H1 (cell line): ENCODE data around the gene CLDN25. TPM values are rescaled to one million over a fixed set of nuclear protein-coding genes. Genes with fewer than 3 reads are reported as not detected.

Experiments used
- CTCF ChIA-PET: fragments of 300-600 bp; sonication (Branson Sonifier 250); formaldehyde crosslinking; loops from one replicate; lab custom pipeline; 2021; ENCODE audit not compliant: partially characterized antibody; lab: Charles Lee
- POLR2A ChIA-PET: fragments of 300-600 bp; sonication (Branson Sonifier 250); formaldehyde crosslinking; loops from one replicate; lab custom pipeline; 2021; ENCODE audit warnings: inconsistent platforms; ENCODE audit not compliant: partially characterized antibody; lab: Charles Lee
- DNase-seq, 2 experiments: peaks; one replicate each; pipeline versions ENCODE4 v3.0.0 to v3.0.0-alpha.2; 2010 to 2022; ENCODE audit warnings: low spot score in 2 of 2, low read depth in 1 of 2, mixed read lengths in 1 of 2
- FAIRE-seq: peaks from 2 replicates; lab custom pipeline; 2011; peaks lifted over from hg19 to GRCh38; lab: Jason Lieb, UNC
- H2AFZ ChIP-seq: 2 replicates; pipeline ENCODE4 v1.8.1; 2012; ENCODE audit warnings: low read length, inconsistent platforms
- H2AK5ac ChIP-seq: 2 replicates; pipeline ENCODE4 v1.6.1; 2013; ENCODE audit warnings: low read depth, low read length
- H2BK120ac ChIP-seq: replicated peaks from 2 replicates; pipeline ENCODE3; 2013; ENCODE audit warnings: low read depth, low read length, inconsistent platforms
- H2BK12ac ChIP-seq: 2 replicates; pipeline ENCODE4 v1.6.1; 2013; ENCODE audit warnings: low read depth, low read length
- H2BK15ac ChIP-seq: 2 replicates; pipeline ENCODE4 v1.6.1; 2013; ENCODE audit warnings: low read length
- H2BK20ac ChIP-seq: 2 replicates; pipeline ENCODE4 v1.6.1; 2013; ENCODE audit warnings: low read length
- H2BK5ac ChIP-seq: 2 replicates; pipeline ENCODE4 v1.6.1; 2013; ENCODE audit warnings: low read depth, low read length
- H3K14ac ChIP-seq: 2 replicates; pipeline ENCODE4 v1.6.1; 2013; ENCODE audit warnings: inconsistent platforms; ENCODE audit not compliant: insufficient read length
- H3K18ac ChIP-seq: 2 replicates; pipeline ENCODE4 v1.6.1; 2013; ENCODE audit warnings: low read length; ENCODE audit errors: extremely low read depth
- H3K23ac ChIP-seq: 2 replicates; pipeline ENCODE4 v1.6.1; 2013; ENCODE audit warnings: inconsistent platforms; ENCODE audit not compliant: insufficient read length
- H3K23me2 ChIP-seq: 2 replicates; pipeline ENCODE4 v1.6.1; 2013; ENCODE audit warnings: low read depth, low read length
- H3K27ac ChIP-seq: 2 replicates; pipeline ENCODE4 v1.6.1; 2011; ENCODE audit warnings: low read depth, low read length, inconsistent platforms
- H3K27me3 ChIP-seq, 4 experiments: replicated peaks in 1 of 4; 1 replicate in 1 of 4; 2 replicates in 3 of 4; pipeline versions ENCODE4 v1.6.1 to v1.8.1; 2011 to 2013; ENCODE audit warnings: low read length in 3 of 4, mild to moderate bottlenecking in 3 of 4, inconsistent platforms in 2 of 4, mixed read lengths in 2 of 4, moderate library complexity in 1 of 4; ENCODE audit not compliant: control insufficient read depth in 3 of 4, insufficient read depth in 3 of 4; ENCODE audit errors: extremely low read depth in 1 of 4
- H3K36me3 ChIP-seq, 4 experiments: 2 replicates each; pipeline versions ENCODE4 v1.6.1 to v1.8.1; 2011 to 2013; ENCODE audit warnings: mild to moderate bottlenecking in 4 of 4, low read length in 3 of 4, moderate library complexity in 2 of 4, control low read depth in 1 of 4, inconsistent platforms in 1 of 4; ENCODE audit not compliant: insufficient read depth in 4 of 4, control insufficient read depth in 2 of 4
- H3K4ac ChIP-seq: replicated peaks from 2 replicates; pipeline ENCODE3; 2013; ENCODE audit warnings: low read length, low read depth, mixed read lengths, inconsistent platforms; ENCODE audit not compliant: insufficient read length
- H3K4me1 ChIP-seq, 4 experiments: replicated peaks in 1 of 4; 1 replicate in 1 of 4; 2 replicates in 3 of 4; pipeline versions ENCODE4 v1.6.1 to v1.8.1; 2011 to 2013; ENCODE audit warnings: low read length in 3 of 4, inconsistent platforms in 2 of 4, mixed read lengths in 1 of 4; ENCODE audit not compliant: insufficient read depth in 4 of 4, control insufficient read depth in 3 of 4
- H3K4me2 ChIP-seq, 2 experiments: 2 replicates each; pipeline versions ENCODE4 v1.6.1 to v1.8.1; 2011 to 2013; ENCODE audit warnings: low read depth in 2 of 2, low read length in 2 of 2, control low read depth in 1 of 2, inconsistent platforms in 1 of 2, mild to moderate bottlenecking in 1 of 2; ENCODE audit not compliant: insufficient read depth in 1 of 2
- H3K4me3 ChIP-seq, 4 experiments: fragments of 200-600, 300-600 bp in 1 of 4; sonication (generic), shearing (Covaris generic), sonication (Bioruptor Twin) in 1 of 4; 2 replicates each; pipeline versions ENCODE4 v1.5.1 to v1.8.1; 2011 to 2016; ENCODE audit warnings: low read length in 4 of 4, low read depth in 3 of 4, control low read depth in 2 of 4, inconsistent platforms in 2 of 4, mild to moderate bottlenecking in 2 of 4, mixed read lengths in 1 of 4, moderate library complexity in 1 of 4; ENCODE audit not compliant: insufficient read depth in 2 of 4; ENCODE audit errors: extremely low read depth in 1 of 4
- H3K56ac ChIP-seq: replicated peaks from 2 replicates; pipeline ENCODE3; 2013; ENCODE audit warnings: low read depth, mild to moderate bottlenecking, mixed read lengths, low read length, inconsistent platforms; ENCODE audit not compliant: insufficient read length
- H3K79me1 ChIP-seq: 2 replicates; pipeline ENCODE4 v1.6.1; 2013; ENCODE audit warnings: low read depth, low read length, control low read depth
- H3K79me2 ChIP-seq, 2 experiments: 2 replicates each; pipeline versions ENCODE4 v1.6.1 to v1.8.1; 2012 to 2013; ENCODE audit warnings: low read length in 2 of 2, mild to moderate bottlenecking in 2 of 2, inconsistent platforms in 1 of 2; ENCODE audit not compliant: insufficient read depth in 2 of 2, control insufficient read depth in 1 of 2
- H3K9ac ChIP-seq, 4 experiments: replicated peaks in 1 of 4; 1 replicate in 1 of 4; 2 replicates in 3 of 4; pipeline versions ENCODE4 v1.6.1 to v1.8.1; 2011 to 2013; ENCODE audit warnings: low read depth in 3 of 4, low read length in 3 of 4, control low read depth in 2 of 4, mild to moderate bottlenecking in 2 of 4, moderate library complexity in 2 of 4, inconsistent platforms in 1 of 4; ENCODE audit errors: extremely low read depth in 1 of 4
- H3K9me3 ChIP-seq, 2 experiments: 2 replicates each; pipeline versions ENCODE4 v1.6.1 to v1.8.1; 2012 to 2013; ENCODE audit warnings: mild to moderate bottlenecking in 2 of 2, moderate library complexity in 2 of 2, control low read depth in 1 of 2, inconsistent platforms in 1 of 2, low read depth in 1 of 2, low read length in 1 of 2, mixed read lengths in 1 of 2; ENCODE audit not compliant: insufficient read depth in 2 of 2
- H4K20me1 ChIP-seq, 2 experiments: replicated peaks in 1 of 2; 2 replicates each; pipeline versions ENCODE3 to v1.8.1; 2011 to 2013; ENCODE audit warnings: inconsistent platforms in 2 of 2, low read length in 2 of 2, mild to moderate bottlenecking in 1 of 2; ENCODE audit not compliant: insufficient read depth in 2 of 2, control insufficient read depth in 1 of 2
- H4K5ac ChIP-seq: 2 replicates; pipeline ENCODE4 v1.6.1; 2013; ENCODE audit warnings: low read length, low read depth, mixed read lengths, inconsistent platforms; ENCODE audit not compliant: insufficient read length
- H4K8ac ChIP-seq: 2 replicates; pipeline ENCODE4 v1.8.0; 2013; ENCODE audit warnings: mild to moderate bottlenecking, moderate library complexity, low read length, inconsistent platforms; ENCODE audit not compliant: insufficient read depth; ENCODE audit errors: extremely low read depth
- H4K91ac ChIP-seq: replicated peaks from 2 replicates; pipeline ENCODE3; 2013; ENCODE audit warnings: low read length, mixed read lengths, inconsistent platforms; ENCODE audit not compliant: insufficient read length
- CTCF ChIP-seq, 3 experiments: IDR thresholded peaks; 1 replicate in 2 of 3; 2 replicates in 1 of 3; pipeline versions ENCODE4 v1.5.1 to v1.6.1; 2011; ENCODE audit warnings: low read length in 3 of 3, mild to moderate bottlenecking in 3 of 3, inconsistent platforms in 2 of 3, low read depth in 1 of 3, moderate library complexity in 1 of 3; ENCODE audit not compliant: insufficient read depth in 1 of 3; ENCODE audit errors: control extremely low read depth in 1 of 3
- JUND ChIP-seq: IDR thresholded peaks from 2 replicates; pipeline ENCODE4 v1.6.1; 2011; ENCODE audit warnings: mild to moderate bottlenecking, improper control_type of control experiment, low read length
- POLR2AphosphoS5 ChIP-seq: IDR thresholded peaks from 2 replicates; pipeline ENCODE4 v1.6.1; 2011; ENCODE audit warnings: low read depth, low read length
- RAD21 ChIP-seq, 2 experiments: IDR thresholded peaks in 1 of 2; conservative IDR thresholded peaks in 1 of 2; 2 replicates each; pipeline ENCODE4 v1.6.1; 2011; ENCODE audit warnings: low read depth in 2 of 2, low read length in 2 of 2, improper control_type of control experiment in 1 of 2, inconsistent platforms in 1 of 2, mild to moderate bottlenecking in 1 of 2, moderate library complexity in 1 of 2
- WGBS, 2 experiments: shearing (Covaris generic) in 1 of 2; methylation state at CpG; one replicate each; pipeline versions ENCODE4 v1.1.6 to v1.1.7; 2013 to 2015; ENCODE audit warnings: low lambda C conversion rate in 2 of 2, mixed read lengths in 2 of 2, inconsistent platforms in 1 of 2, low coverage in 1 of 2, missing lambda C conversion rate in 1 of 2; ENCODE audit not compliant: insufficient replicate concordance in 2 of 2, insufficient coverage in 1 of 2, insufficient read length in 1 of 2; ENCODE audit errors: extremely low coverage in 1 of 2, missing lambda C conversion rate in 1 of 2; 5-methylcytosine and 5-hydroxymethylcytosine counted together
- polyA plus RNA-seq, 7 experiments: library from polyadenylated mRNA; depleted of rRNA in 3 of 7; stranded (reverse) in 5 of 7; unstranded in 2 of 7; fragments of >200 nt in 5 of 7; fragments of 200-250 nt in 2 of 7; gene quantifications; 1 replicate in 5 of 7; 2 replicates in 1 of 7; 4 replicates in 1 of 7; pipeline versions ENCODE4 v1.2.1 to v1.2.3, GENCODE V29; 2011 to 2013; ENCODE audit warnings: missing spikeins in 2 of 7, mixed read lengths in 2 of 7
- total RNA-seq: library from RNA; stranded (reverse); fragmentation: NEBNext Ultra II Directional; extraction: Animal tissue kit (Norgen Biotek cat#: 25700); gene quantifications from 2 replicates; pipeline ENCODE4 v1.2.1, GENCODE V29; 2021

The CLDN25 gene
- total and polyA plus RNA-seq, 2 of the 8 experiments (the other 6 are each of a cell fraction or from before 2014, with no cell fraction given) = not detected

- CTCF ChIA-PET = interaction anchor here (0.6 to 2.9 kb wide), 25 partner anchors 8 to 1576 kb away, joined by 3 to 17 read pairs (median 4); partner anchors contain the start of genes HTR3A and ZW10
- no peaks in the 10 kb centered on the region for H3K27me3 ChIP-seq
Observed at GRCh38 chr11:113796663-113797259, 17.2 kb downstream of the CLDN25 start.

More at GRCh38 chr11:113796663-113797259, 17.2 kb downstream of the CLDN25 start:
- Histone ChIP-seq H3K4me1 (no peaks in the 10 kb centered on the region), H2BK12ac (no peak overlapping the region), H2BK120ac (no peak overlapping the region), H3K9ac (no peak overlapping the region), H3K27ac (no peak overlapping the region), H3K9me3 (0 out of 4 replicates have a peak, but pooled peaks cover 0 to 4% of the 10 kb centered on the region in 2 experiments), H3K79me1 (no peaks in the 10 kb centered on the region), H3K79me2 (no peaks in the 10 kb centered on the region), H4K20me1 (peaks cover 2% of the 10 kb centered on the region in 2 experiments), H3K23me2 (no peaks in the 10 kb centered on the region; the same call in 1 of the 2 replicates), H4K8ac (no peak overlapping the region), H3K4ac (no peak overlapping the region), H3K4me2 (no peak overlapping the region), H2AK5ac (no peak overlapping the region), H3K18ac (no peak overlapping the region), H2BK20ac (no peak overlapping the region), H3K36me3 (peaks cover 7 to 36% (median 30%) of the 10 kb centered on the region in 4 experiments), H3K23ac (no peak overlapping the region), H2AFZ (no peak overlapping the region), H3K14ac (no peak overlapping the region), H2BK5ac (no peak overlapping the region), H4K91ac (no peak overlapping the region), H2BK15ac (no peak overlapping the region), H3K56ac (no peak overlapping the region), H3K4me3 (no peak overlapping the region), H4K5ac (no peak overlapping the region)
- 84% methylated on average over 3 of the region's 3 CpGs; no CpG with 5 or more reads in 1 of the 2 experiments for WGBS, 2 experiments
- TF ChIP-seq CTCF (IDR thresholded peaks at IDR 0.05; ENCODE audit: control extremely low read depth in 1 of 3, insufficient read depth in 1 of 3, low read depth in 1 of 3, low read length in 3 of 3) (peak in 2 of 3 experiments; percentile 53 to 66; a peak in 3 of 4 replicates), JUND (no peak), RAD21 (IDR thresholded peaks at IDR 0.05 in 1 of 2, conservative IDR thresholded peaks at IDR 0.05 in 1 of 2; ENCODE audit: low read depth in 2 of 2, low read length in 2 of 2) (peak; percentile 23 to 49), POLR2AphosphoS5 (peak; percentile 44; the same call in 1 of the 2 replicates)
- no peak for DNase-seq
- FAIRE-seq = peak; percentile 84
- POLR2A ChIA-PET = interaction anchor here (0.8 to 2.7 kb wide), 4 partner anchors 10 to 66 kb away, joined by 3 to 8 read pairs (median 4); partner anchors contain the start of gene ZW10
